22Rv1 (cell line): Measurements from ENCODE around the gene GLRA2.

Source experiments
- H3K27ac ChIP-seq: fragments of 450-650 bp; 2 replicates; pipeline ENCODE4 v1.5.1; 2017
- ZFX ChIP-seq: fragments of 450-650 bp; IDR thresholded peaks from 2 replicates; pipeline ENCODE4 v1.6.1; 2017; ENCODE audit warnings: antibody characterized with exemption, borderline replicate concordance
- TF ChIP-seq, protein P1 (sequence below): fragments of 450-650 bp; IDR thresholded peaks from 2 replicates; pipeline ENCODE4 v1.5.1; 2017; ENCODE audit warnings: mild to moderate bottlenecking

Gene GLRA2

DNA sequence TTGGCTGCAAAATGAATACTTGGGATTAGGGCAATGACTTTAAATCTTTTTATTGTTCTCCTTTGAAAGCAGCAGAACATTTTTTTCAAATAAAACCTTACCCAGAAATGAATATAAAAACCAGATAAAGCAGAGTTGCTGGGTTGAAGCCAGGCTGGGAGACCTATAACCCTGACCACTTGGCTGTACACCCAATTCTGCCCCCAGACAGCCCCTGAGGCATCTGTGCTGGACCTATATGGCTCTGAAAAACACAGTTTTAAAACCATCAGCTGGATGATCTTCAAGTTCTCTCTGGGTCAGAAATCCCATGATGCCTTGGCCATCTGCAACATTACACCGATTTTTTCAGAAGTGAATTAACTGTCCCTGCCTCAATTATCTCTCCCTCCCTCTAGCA lies 23.7 kb upstream of the GLRA2 start:
- no peak for TF ChIP-seq ZFX
- TF ChIP-seq, protein P1, sequence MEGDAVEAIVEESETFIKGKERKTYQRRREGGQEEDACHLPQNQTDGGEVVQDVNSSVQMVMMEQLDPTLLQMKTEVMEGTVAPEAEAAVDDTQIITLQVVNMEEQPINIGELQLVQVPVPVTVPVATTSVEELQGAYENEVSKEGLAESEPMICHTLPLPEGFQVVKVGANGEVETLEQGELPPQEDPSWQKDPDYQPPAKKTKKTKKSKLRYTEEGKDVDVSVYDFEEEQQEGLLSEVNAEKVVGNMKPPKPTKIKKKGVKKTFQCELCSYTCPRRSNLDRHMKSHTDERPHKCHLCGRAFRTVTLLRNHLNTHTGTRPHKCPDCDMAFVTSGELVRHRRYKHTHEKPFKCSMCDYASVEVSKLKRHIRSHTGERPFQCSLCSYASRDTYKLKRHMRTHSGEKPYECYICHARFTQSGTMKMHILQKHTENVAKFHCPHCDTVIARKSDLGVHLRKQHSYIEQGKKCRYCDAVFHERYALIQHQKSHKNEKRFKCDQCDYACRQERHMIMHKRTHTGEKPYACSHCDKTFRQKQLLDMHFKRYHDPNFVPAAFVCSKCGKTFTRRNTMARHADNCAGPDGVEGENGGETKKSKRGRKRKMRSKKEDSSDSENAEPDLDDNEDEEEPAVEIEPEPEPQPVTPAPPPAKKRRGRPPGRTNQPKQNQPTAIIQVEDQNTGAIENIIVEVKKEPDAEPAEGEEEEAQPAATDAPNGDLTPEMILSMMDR = no peak
- H3K27ac ChIP-seq = no peak overlapping the region

DNA sequence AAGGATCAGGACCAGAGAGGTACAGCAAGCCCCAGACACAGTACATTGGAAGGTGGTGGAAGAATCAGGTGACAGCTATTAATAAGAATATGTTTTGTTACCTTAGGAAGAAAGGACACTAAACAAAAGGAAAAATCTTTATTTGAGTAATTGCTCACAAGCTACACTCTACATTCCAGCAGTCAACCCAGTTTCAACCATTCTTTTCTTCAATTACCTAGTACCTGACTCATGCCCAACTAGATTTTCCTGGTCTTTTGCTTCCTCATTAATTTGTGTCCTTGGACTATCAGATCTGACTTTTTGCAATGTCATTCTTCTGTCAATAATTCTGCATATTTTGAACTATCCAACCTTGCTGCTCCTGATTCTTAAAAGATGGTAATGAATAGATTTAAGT lies 22.5 kb upstream of the GLRA2 start:
- TF ChIP-seq, protein P1 = no peak
- TF ChIP-seq ZFX = no peak
- H3K27ac ChIP-seq = no peak overlapping the region

DNA sequence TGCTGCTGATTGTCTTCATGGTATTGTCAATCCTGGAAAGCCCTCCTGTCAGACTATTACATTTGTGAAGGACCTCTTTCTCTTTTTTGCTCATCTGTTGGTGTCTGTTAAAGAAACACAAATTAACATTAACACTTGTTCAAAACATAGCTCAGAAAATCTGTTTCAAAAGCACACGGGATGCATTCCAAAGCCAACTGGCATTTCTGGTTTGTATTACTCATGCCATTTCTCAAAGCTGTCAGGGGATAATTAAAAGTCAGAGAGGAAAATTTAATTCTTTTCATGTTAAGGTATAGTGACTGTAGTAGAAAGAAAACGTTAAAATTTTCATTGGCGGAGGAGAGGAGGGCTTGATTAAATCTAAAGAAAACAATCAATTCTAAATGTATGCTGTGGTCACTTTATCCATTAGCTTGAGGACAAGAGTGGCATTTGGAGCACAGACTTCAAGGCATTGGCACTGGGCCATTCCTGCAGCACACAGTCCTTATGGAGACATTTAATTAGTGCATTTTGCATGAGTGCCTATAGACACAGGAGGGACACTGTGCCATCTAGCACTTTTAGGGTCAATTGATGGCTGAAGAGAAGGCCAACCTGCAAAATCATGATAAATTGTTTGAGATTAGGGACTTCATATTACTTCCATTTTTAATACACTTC lies 21.2 kb upstream of the GLRA2 start:
- TF ChIP-seq ZFX = no peak
- TF ChIP-seq, protein P1 = no peak

DNA sequence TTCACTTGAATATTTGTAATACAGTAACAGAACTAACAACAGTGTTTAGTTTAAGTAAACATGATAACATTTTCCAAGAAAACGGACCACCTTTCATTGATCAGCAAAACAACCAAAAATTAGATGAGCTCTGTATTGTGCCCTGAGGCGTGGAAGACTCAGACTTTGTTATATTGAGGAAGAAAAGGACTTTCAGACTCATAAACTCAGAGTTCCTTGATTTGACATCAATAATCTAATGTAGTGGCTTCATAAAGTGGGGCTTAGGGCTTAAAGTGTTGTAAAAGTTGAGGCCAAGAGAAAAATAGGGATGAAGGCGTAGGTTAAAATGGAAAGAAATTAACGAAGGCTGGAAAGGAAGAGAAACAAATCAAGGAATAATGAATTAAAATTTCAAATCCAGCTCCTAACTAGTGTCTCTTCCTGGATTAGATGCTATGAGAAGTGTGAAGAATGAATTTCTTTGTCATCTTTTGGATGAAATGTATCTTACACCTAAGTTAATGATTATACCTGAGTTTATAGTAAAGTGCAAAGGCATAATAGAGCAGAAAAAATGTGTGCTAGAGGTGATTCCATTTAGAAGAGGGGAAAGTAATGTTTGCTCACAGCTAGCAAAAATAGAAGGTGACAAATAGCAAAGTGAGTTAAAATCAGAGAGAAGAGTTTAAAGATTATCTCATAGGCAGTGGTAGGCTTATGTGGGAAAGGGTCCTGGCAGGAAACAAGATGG lies 19.8 kb upstream of the GLRA2 start:
- H3K27ac ChIP-seq = no peak overlapping the region
- TF ChIP-seq, protein P1 = no peak
- TF ChIP-seq ZFX = no peak

More for the DNA sequence above, 21.2 kb upstream of the GLRA2 start:
- no peak overlapping the region for H3K27ac ChIP-seq

DNA sequence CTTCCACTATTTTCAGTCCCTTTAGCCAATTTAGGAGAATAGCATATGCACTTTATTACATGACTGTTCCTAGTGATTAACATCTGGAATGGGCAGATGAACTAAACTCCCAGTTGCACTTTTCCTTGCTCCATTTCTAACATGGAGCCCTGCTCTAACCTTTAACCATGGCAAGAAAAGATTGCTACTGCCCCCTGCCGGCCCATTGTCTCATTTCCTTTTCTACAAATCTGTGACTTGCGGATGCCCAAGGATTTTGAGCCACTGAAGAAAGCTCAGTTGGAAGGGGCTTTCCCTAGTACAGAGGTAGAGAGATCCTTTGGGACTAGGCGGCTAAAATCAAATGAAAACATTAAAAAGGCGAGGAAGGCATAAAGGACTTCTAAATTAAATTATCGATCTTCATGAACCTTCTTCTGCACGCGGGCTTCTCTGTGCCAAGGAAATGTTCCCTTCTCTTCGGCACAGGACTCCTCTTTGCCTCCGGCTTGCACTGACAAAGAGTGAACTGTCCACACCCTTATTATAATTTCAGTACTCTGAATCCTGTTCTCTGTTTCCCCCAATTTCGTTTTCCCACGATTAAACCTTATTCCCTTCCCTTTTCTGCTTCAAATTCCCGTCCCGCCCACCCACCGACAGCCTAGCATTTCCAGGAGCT lies 577 bp upstream of the GLRA2 start:
- no peak overlapping the region for H3K27ac ChIP-seq
- no peak for TF ChIP-seq ZFX
- TF ChIP-seq, protein P1 = peak; percentile 70

DNA sequence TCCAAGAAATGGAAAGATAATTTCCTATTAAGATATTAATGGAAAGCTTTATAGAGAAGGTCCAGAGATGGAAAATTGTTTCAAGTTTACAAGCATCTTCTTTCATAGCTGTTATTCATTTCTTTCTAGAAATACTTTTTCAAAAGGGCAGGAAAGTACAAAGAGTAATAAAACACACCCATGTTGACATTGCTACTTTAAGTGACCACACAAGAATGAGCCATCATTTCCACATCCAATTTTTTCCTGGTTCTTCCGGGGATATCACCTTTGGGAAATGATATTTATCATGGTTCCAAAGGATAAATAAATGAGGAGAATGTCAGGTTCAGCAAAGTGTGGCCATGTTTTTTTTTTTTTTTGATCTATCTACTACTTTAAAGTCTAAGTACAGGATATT lies 4.5 kb downstream of the GLRA2 start:
- H3K27ac ChIP-seq = no peak overlapping the region
- TF ChIP-seq ZFX = no peak
- TF ChIP-seq, protein P1 = no peak

DNA sequence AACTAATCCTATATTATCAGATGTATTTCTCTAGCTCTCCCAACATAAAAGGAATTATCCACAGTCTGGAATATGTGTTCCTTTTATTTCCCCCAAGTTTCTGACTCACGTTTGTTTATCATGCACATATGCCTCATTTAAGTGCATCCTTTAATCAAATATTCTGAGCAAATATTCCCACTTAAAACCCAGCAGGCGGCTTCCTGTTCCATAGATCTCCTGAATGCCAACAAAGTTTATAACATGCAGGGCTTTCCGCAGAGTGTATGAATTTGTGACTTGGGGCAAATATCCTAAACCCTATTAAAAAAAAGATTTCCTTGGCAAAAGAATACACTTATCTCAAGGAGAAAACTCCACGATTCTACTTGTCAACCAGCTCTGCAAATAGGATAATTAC lies 16.9 kb downstream of the GLRA2 start:
- no peak overlapping the region for H3K27ac ChIP-seq
- TF ChIP-seq ZFX = no peak
- TF ChIP-seq, protein P1 = no peak
